Panc1 (cell line): ENCODE measurements around the gene BICDL2. TPM values are rescaled to one million over a fixed set of nuclear protein-coding genes. Genes with fewer than 3 reads are reported as not detected.

ENCODE experiments used
- ATAC-seq: fragments of 200-7000 bp; cut with Tn5 transposase; 2 replicates; pipeline ENCODE4 v1.9.1; 2020; ENCODE audit warnings: mild to moderate bottlenecking, moderate library complexity
- BruUV-seq: library from RNA; stranded (reverse); fragments of 400-500 nt; replicated peaks from 2 replicates; lab custom pipeline; 2021; lab: Mats Ljungman, UMichigan
- CTCF ChIA-PET: fragments of 300-600 bp; sonication (Branson Sonifier 250); formaldehyde crosslinking; loops from one replicate; lab custom pipeline; 2022; ENCODE audit warnings: antibody characterized with exemption; lab: Charles Lee
- POLR2A ChIA-PET: fragments of 300-600 bp; sonication (Branson Sonifier 250); formaldehyde crosslinking; loops from one replicate; lab custom pipeline; 2022; ENCODE audit warnings: antibody characterized with exemption; lab: Charles Lee
- DNase-seq: peaks from one replicate; pipeline ENCODE4 v3.0.0-alpha.2; 2010; ENCODE audit warnings: low read depth, low spot score
- H3K27ac ChIP-seq: 2 replicates; pipeline ENCODE4 v1.5.1; 2011; ENCODE audit warnings: mild to moderate bottlenecking, low read length, inconsistent platforms
- H3K27me3 ChIP-seq: fragments of 200-500 bp; sonication (Bioruptor generic); 2 replicates; pipeline ENCODE4 v1.6.0; 2014; ENCODE audit warnings: low read length, inconsistent platforms; ENCODE audit not compliant: control insufficient read depth, insufficient read depth
- H3K36me3 ChIP-seq: fragments of 200-500 bp; sonication (Bioruptor generic); 2 replicates; pipeline ENCODE4 v1.5.1; 2014; ENCODE audit warnings: inconsistent platforms, mild to moderate bottlenecking, low read length, moderate library complexity; ENCODE audit not compliant: control insufficient read depth, insufficient read depth
- H3K4me1 ChIP-seq: 2 replicates; pipeline ENCODE4 v1.5.1; 2011; ENCODE audit warnings: inconsistent platforms, mild to moderate bottlenecking, low read length, moderate library complexity; ENCODE audit not compliant: control insufficient read depth, insufficient read depth
- H3K4me3 ChIP-seq, 2 experiments: 2 replicates each; pipeline ENCODE4 v1.5.1; 2011 to 2012; ENCODE audit warnings: low read depth in 2 of 2, low read length in 2 of 2, mild to moderate bottlenecking in 2 of 2, inconsistent platforms in 1 of 2, moderate library complexity in 1 of 2
- H3K9me3 ChIP-seq: fragments of 200-500 bp; sonication (Bioruptor generic); 2 replicates; pipeline ENCODE4 v1.5.1; 2014; ENCODE audit warnings: low read depth, mild to moderate bottlenecking, inconsistent platforms, low read length, moderate library complexity; ENCODE audit not compliant: control insufficient read depth, insufficient read depth
- POLR2AphosphoS5 ChIP-seq: IDR thresholded peaks from 2 replicates; pipeline ENCODE4 v1.6.1; 2012; ENCODE audit warnings: mild to moderate bottlenecking, low read depth, low read length, moderate library complexity
- SIN3A ChIP-seq: IDR thresholded peaks from 2 replicates; pipeline ENCODE4 v1.6.1; 2012; ENCODE audit warnings: low read depth, mild to moderate bottlenecking, low read length, moderate library complexity, borderline replicate concordance; ENCODE audit not compliant: insufficient read depth
- TCF7L2 ChIP-seq: IDR thresholded peaks from 2 replicates; pipeline ENCODE4 v1.6.1; 2011; ENCODE audit warnings: mild to moderate bottlenecking, low read depth, low read length, inconsistent platforms
- in situ Hi-C: cut with HindIII; loops from 2 replicates; pipeline ENCODE4 v1.10.0; 2016; ENCODE audit warnings: low sequenced_read_pairs, low pct_unique_long_range_greater_than_20kb
- intact Hi-C: fragments of 100-400 bp; cut with micrococcal nuclease; formaldehyde crosslinking; loops from one replicate; pipeline ENCODE4 v1.10.0; 2022; ENCODE audit not compliant: unreplicated experiment
- total RNA-seq: library from RNA; stranded (reverse); gene quantifications from one replicate; pipeline ENCODE4 v1.2.1, GENCODE V29; 2021; ENCODE audit not compliant: unreplicated experiment
- TF ChIP-seq, protein P1 (sequence below), 2 experiments: IDR thresholded peaks; 2 replicates each; pipeline ENCODE4 v1.6.1; 2011 to 2012; ENCODE audit warnings: low read depth in 2 of 2, control low read depth in 1 of 2, low read length in 1 of 2, mild to moderate bottlenecking in 1 of 2, moderate library complexity in 1 of 2; ENCODE audit not compliant: insufficient read depth in 1 of 2
- TF ChIP-seq, protein P2 (sequence below): fragments of 450-650 bp; IDR thresholded peaks from 2 replicates; pipeline ENCODE4 v1.5.1; 2017; ENCODE audit warnings: mild to moderate bottlenecking

BICDL2 gene
- total RNA-seq, 1 experiment from 2014 or later = 0.21 TPM

DNA sequence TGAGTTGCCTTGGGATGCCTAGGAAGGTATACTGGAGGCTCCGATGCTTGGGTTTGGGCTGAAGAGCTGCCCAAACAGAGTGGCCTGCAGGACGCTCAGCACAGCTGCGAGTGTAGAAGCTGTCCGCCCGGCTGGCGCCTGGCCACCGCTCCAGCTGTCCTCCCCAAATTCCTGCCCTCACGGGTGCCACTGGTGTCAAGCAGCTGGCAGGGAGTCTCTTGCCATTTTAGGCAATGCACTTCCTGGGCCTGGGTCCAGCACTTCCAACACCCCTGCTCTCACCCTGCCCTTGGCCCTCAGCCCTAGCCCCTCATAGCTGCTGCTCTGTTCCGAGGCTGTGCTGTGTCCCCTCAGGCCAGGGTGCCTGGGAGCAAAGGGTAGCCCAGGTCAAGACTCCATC, 51.3 kb downstream of the BICDL2 start:
- Histone ChIP-seq H3K4me1 (peaks cover 20% of the 10 kb centered on the region), H3K27ac (no peak overlapping the region), H3K9me3 (no peaks in the 10 kb centered on the region), H3K36me3 (no peaks in the 10 kb centered on the region), H3K4me3 (no peak overlapping the region), H3K27me3 (no peaks in the 10 kb centered on the region)
- ATAC-seq (no peak), DNase-seq (no peak)
- ChIA-PET CTCF (no interaction called here), POLR2A (interaction anchor here (0.5 kb wide), 1 partner anchor 53 kb away, joined by 3 read pairs; no protein-coding TSS in a partner anchor)
- intact Hi-C loops = no loop called here
- in situ Hi-C loops = no loop called here
- BruUV-seq = no TSS peak
- TF ChIP-seq POLR2AphosphoS5 (no peak), SIN3A (no peak)
- TF ChIP-seq, protein P1, sequence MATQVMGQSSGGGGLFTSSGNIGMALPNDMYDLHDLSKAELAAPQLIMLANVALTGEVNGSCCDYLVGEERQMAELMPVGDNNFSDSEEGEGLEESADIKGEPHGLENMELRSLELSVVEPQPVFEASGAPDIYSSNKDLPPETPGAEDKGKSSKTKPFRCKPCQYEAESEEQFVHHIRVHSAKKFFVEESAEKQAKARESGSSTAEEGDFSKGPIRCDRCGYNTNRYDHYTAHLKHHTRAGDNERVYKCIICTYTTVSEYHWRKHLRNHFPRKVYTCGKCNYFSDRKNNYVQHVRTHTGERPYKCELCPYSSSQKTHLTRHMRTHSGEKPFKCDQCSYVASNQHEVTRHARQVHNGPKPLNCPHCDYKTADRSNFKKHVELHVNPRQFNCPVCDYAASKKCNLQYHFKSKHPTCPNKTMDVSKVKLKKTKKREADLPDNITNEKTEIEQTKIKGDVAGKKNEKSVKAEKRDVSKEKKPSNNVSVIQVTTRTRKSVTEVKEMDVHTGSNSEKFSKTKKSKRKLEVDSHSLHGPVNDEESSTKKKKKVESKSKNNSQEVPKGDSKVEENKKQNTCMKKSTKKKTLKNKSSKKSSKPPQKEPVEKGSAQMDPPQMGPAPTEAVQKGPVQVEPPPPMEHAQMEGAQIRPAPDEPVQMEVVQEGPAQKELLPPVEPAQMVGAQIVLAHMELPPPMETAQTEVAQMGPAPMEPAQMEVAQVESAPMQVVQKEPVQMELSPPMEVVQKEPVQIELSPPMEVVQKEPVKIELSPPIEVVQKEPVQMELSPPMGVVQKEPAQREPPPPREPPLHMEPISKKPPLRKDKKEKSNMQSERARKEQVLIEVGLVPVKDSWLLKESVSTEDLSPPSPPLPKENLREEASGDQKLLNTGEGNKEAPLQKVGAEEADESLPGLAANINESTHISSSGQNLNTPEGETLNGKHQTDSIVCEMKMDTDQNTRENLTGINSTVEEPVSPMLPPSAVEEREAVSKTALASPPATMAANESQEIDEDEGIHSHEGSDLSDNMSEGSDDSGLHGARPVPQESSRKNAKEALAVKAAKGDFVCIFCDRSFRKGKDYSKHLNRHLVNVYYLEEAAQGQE (IDR thresholded peaks at IDR 0.05; ENCODE audit: insufficient read depth in 1 of 2, low read depth in 2 of 2, low read length in 1 of 2) = no peak

DNA sequence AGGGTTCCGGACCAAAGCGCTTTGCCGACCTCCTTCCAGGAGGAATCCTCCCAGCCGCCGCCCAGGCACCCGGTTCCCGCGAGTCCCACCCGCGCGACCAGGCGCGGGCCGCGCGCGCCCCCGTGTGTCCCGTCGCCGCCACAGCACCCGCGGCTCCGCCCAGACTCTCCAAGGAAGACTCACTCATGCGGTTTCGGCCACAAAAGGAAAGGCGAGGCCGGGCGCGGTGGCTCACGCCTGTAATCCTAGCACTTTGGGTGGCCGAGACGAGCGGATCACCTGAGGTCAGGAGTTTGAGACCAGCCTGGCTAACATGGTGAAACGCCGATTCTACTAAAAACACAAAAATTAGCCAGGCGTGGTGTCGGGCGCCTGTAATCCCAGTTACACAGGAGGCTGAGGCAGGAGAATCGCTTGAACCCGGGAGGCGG, 53.0 kb downstream of the BICDL2 start:
- TF ChIP-seq TCF7L2 = no peak
- TF ChIP-seq, protein P2, sequence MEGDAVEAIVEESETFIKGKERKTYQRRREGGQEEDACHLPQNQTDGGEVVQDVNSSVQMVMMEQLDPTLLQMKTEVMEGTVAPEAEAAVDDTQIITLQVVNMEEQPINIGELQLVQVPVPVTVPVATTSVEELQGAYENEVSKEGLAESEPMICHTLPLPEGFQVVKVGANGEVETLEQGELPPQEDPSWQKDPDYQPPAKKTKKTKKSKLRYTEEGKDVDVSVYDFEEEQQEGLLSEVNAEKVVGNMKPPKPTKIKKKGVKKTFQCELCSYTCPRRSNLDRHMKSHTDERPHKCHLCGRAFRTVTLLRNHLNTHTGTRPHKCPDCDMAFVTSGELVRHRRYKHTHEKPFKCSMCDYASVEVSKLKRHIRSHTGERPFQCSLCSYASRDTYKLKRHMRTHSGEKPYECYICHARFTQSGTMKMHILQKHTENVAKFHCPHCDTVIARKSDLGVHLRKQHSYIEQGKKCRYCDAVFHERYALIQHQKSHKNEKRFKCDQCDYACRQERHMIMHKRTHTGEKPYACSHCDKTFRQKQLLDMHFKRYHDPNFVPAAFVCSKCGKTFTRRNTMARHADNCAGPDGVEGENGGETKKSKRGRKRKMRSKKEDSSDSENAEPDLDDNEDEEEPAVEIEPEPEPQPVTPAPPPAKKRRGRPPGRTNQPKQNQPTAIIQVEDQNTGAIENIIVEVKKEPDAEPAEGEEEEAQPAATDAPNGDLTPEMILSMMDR = peak; percentile 99
- no peak for TF ChIP-seq POLR2AphosphoS5
- no peak for TF ChIP-seq SIN3A
- ChIA-PET CTCF (no interaction called here), POLR2A (no interaction called here)
- in situ Hi-C loops (no loop called here), intact Hi-C loops (no loop called here)
- ATAC-seq (peak; percentile 75), DNase-seq (no peak)
- H3K36me3 ChIP-seq = peaks cover 2% of the 10 kb centered on the region; the same call in 1 of the 2 replicates
- H3K4me3 ChIP-seq = peak overlapping the region; percentile 13 to 48
- H3K4me1 ChIP-seq = peaks cover 20% of the 10 kb centered on the region
- peak overlapping the region; percentile 41 for H3K27ac ChIP-seq
- H3K27me3 ChIP-seq = no peaks in the 10 kb centered on the region
- BruUV-seq = no TSS peak
- H3K9me3 ChIP-seq = no peaks in the 10 kb centered on the region

DNA sequence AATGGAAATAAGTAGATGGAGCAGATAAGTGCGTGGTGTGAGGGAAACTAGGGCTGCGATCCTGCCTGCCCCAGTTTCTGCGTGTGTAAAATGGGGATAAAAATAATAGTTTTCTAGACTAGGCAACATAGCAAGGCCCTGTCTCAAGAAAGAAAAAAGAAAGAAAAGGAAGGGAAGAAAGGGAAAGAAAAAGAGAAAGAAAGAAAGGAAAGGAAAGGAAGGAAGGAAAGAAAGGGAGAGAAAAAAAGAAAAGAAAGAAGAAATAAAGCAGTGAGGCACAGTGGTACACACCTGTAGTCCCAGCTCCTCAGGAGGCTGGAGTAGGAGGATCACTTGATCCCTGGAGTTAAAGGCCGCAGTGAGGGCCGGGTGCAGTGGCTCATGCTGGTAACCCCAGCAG, 54.3 kb downstream of the BICDL2 start:
- intact Hi-C loops = no loop called here

More for the DNA sequence above, 54.3 kb downstream of the BICDL2 start:
- in situ Hi-C loops = no loop called here
- H3K36me3 ChIP-seq = peaks cover 2% of the 10 kb centered on the region; the same call in 1 of the 2 replicates
- peak overlapping the region; percentile 96 for H3K27ac ChIP-seq
- POLR2A ChIA-PET = interaction anchor here (0.6 kb wide), 1 partner anchor 73 kb away, joined by 3 read pairs; no protein-coding TSS in a partner anchor
- CTCF ChIA-PET = no interaction called here
- DNase-seq = no peak
- TF ChIP-seq SIN3A (no peak), TCF7L2 (no peak), POLR2AphosphoS5 (no peak)
- TF ChIP-seq, protein P1 (IDR thresholded peaks at IDR 0.05; ENCODE audit: insufficient read depth in 1 of 2, low read depth in 2 of 2, low read length in 1 of 2) = no peak
- TF ChIP-seq, protein P2 = no peak
- H3K27me3 ChIP-seq = no peaks in the 10 kb centered on the region
- peaks cover 30% of the 10 kb centered on the region for H3K4me1 ChIP-seq
- ATAC-seq = no peak
- no peaks in the 10 kb centered on the region for H3K9me3 ChIP-seq
- H3K4me3 ChIP-seq = no peak overlapping the region
- BruUV-seq = no TSS peak
